VCaP (cell line): ENCODE data around the gene SMYD3.
A peak's percentile ranks its signal among the peaks of the same experiment; 100 is the strongest.

ENCODE experiments used
- H3K27ac ChIP-seq: fragments of 450-650 bp; 2 replicates; pipeline ENCODE4 v1.5.1; 2017
- CTCF ChIP-seq: fragments of 450-650 bp; conservative IDR thresholded peaks from 2 replicates; pipeline ENCODE4 v1.5.1; 2017; ENCODE audit warnings: mild to moderate bottlenecking, moderate library complexity

The SMYD3 gene

GRCh38 chr1:246134789-246135188, 372.3 kb downstream of the SMYD3 start:
- no peak for TF ChIP-seq CTCF
- no peak overlapping the region for H3K27ac ChIP-seq

GRCh38 chr1:246131095-246131494, 376.0 kb downstream of the SMYD3 start:
- TF ChIP-seq CTCF = no peak
- no peak overlapping the region for H3K27ac ChIP-seq

- no peak overlapping the region for H3K27ac ChIP-seq
- no peak for TF ChIP-seq CTCF
Observed at GRCh38 chr1:246128494-246129069, 378.5 kb downstream of the SMYD3 start.

GRCh38 chr1:246126580-246126979, 380.5 kb downstream of the SMYD3 start:
- H3K27ac ChIP-seq = no peak overlapping the region
- TF ChIP-seq CTCF = no peak

- no peak overlapping the region for H3K27ac ChIP-seq
- no peak for TF ChIP-seq CTCF
Observed at GRCh38 chr1:246122071-246122470, 385.0 kb downstream of the SMYD3 start.

GRCh38 chr1:246121533-246121932, 385.5 kb downstream of the SMYD3 start:
- H3K27ac ChIP-seq = no peak overlapping the region
- no peak for TF ChIP-seq CTCF

- no peak overlapping the region for H3K27ac ChIP-seq
- peak; percentile 81 for TF ChIP-seq CTCF
Observed at GRCh38 chr1:246117066-246117791, 389.9 kb downstream of the SMYD3 start.
